Measurements from ENCODE around the gene TMEM61.
"Not testable (repeated sequence)": the region's sequence is repeated elsewhere in the genome, so short reads cannot be mapped to it uniquely, and the experiment has no call there.

Gene TMEM61

GRCh38 chr1:55005351-55006140 lies 25.1 kb downstream of the TMEM61 start:
- no peak for DNase-seq

GRCh38 chr1:55006931-55007330 lies 26.5 kb downstream of the TMEM61 start:
- DNase-seq, result no peak

- DNase-seq, result no peak
Measured at GRCh38 chr1:55007625-55008024, 27.2 kb downstream of the TMEM61 start.

- no peak for DNase-seq
Measured at GRCh38 chr1:55010194-55010886, 29.9 kb downstream of the TMEM61 start.

GRCh38 chr1:55010887-55011217 lies 30.4 kb downstream of the TMEM61 start:
- DNase-seq, result no peak

GRCh38 chr1:55012661-55013060 lies 32.2 kb downstream of the TMEM61 start:
- no peak for DNase-seq

- DNase-seq, result no peak
Measured at GRCh38 chr1:55015123-55015522, 34.7 kb downstream of the TMEM61 start.

GRCh38 chr1:55015731-55016620 lies 35.5 kb downstream of the TMEM61 start:
- DNase-seq, result no peak

- no peak for DNase-seq
Measured at GRCh38 chr1:55018395-55018794, 38.0 kb downstream of the TMEM61 start.

GRCh38 chr1:55021942-55022546 lies 41.6 kb downstream of the TMEM61 start:
- peak; percentile 64 for DNase-seq

- DNase-seq, result not testable (repeated sequence)
Measured at GRCh38 chr1:55024163-55024562, 43.7 kb downstream of the TMEM61 start.

GRCh38 chr1:55026682-55027081 lies 46.3 kb downstream of the TMEM61 start:
- DNase-seq, result not testable (repeated sequence)

GRCh38 chr1:55031098-55031497 lies 50.7 kb downstream of the TMEM61 start:
- DNase-seq, result not testable (repeated sequence)

GRCh38 chr1:55033265-55033614 lies 52.8 kb downstream of the TMEM61 start:
- DNase-seq, result no peak

- no peak for DNase-seq
Measured at GRCh38 chr1:55034476-55035133, 54.2 kb downstream of the TMEM61 start.

GRCh38 chr1:55035904-55036303 lies 55.5 kb downstream of the TMEM61 start:
- no peak for DNase-seq

GRCh38 chr1:55037733-55038551 lies 57.5 kb downstream of the TMEM61 start:
- DNase-seq, result no peak

GRCh38 chr1:55038552-55038838 lies 58.1 kb downstream of the TMEM61 start:
- DNase-seq, result no peak

GRCh38 chr1:55038974-55039341 lies 58.5 kb downstream of the TMEM61 start:
- DNase-seq, result no peak

- DNase-seq, result no peak
Measured at GRCh38 chr1:55039342-55040082, 59.1 kb downstream of the TMEM61 start, which contains the start of gene PCSK9. PCSK9 (plus strand) TSS chr1:55039548; CDS start chr1:55039838, 290 bp downstream.

Data from activated CD8-positive, alpha-beta memory T cell treated with anti-CD3 and anti-CD28 coated beads, Interleukin-2, amount 50 U/mL, for 4 hours (primary cell).